GM12864 (cell line): ENCODE results near the gene STK4.

Experiments used
- DNase-seq: peaks from one replicate; pipeline ENCODE4 v3.0.0-alpha.2; 2011; ENCODE audit warnings: low read depth
- H3K4me3 ChIP-seq: 2 replicates; pipeline ENCODE4 v1.5.1; 2011; ENCODE audit warnings: mild to moderate bottlenecking, low read depth, low read length, control low read depth
- CTCF ChIP-seq: IDR thresholded peaks from 2 replicates; pipeline ENCODE4 v1.5.1; 2011; ENCODE audit warnings: low read depth, mild to moderate bottlenecking, moderate library complexity, low read length, control low read depth, inconsistent platforms; ENCODE audit errors: missing control alignments

Gene STK4

GRCh38 chr20:44952731-44953130 is 13.6 kb upstream of the STK4 start:
- TF ChIP-seq CTCF: no peak
- no peak overlapping the region for H3K4me3 ChIP-seq
- DNase-seq: no peak

- no peak for TF ChIP-seq CTCF
- DNase-seq: no peak
- H3K4me3 ChIP-seq: no peak overlapping the region
These were observed 12.1 kb upstream of the STK4 start for GRCh38 chr20:44954211-44954610.

- no peak overlapping the region for H3K4me3 ChIP-seq
- TF ChIP-seq CTCF: no peak
- no peak for DNase-seq
These were observed 11.0 kb upstream of the STK4 start for GRCh38 chr20:44955270-44955669.

- TF ChIP-seq CTCF: no peak
- no peak overlapping the region for H3K4me3 ChIP-seq
- DNase-seq: no peak
These were observed 9.9 kb upstream of the STK4 start for GRCh38 chr20:44956410-44956809.

- no peak for DNase-seq
- TF ChIP-seq CTCF: no peak
- peak overlapping the region; percentile 3; the same call in 1 of the 2 replicates for H3K4me3 ChIP-seq
These were observed 8.0 kb upstream of the STK4 start for GRCh38 chr20:44958276-44958675.

GRCh38 chr20:44959082-44959637 is 7.2 kb upstream of the STK4 start:
- no peak for TF ChIP-seq CTCF
- H3K4me3 ChIP-seq: peak overlapping the region; percentile 90
- DNase-seq: no peak

- DNase-seq: no peak
- no peak for TF ChIP-seq CTCF
- peak overlapping the region; percentile 90 for H3K4me3 ChIP-seq
These were observed 6.6 kb upstream of the STK4 start for GRCh38 chr20:44959638-44960102.
